H1 (cell line): ENCODE measurements around the gene MITF. TPM values are rescaled to one million over a fixed set of nuclear protein-coding genes. Genes with fewer than 3 reads are reported as not detected.

Experiments used
- CTCF ChIA-PET: fragments of 300-600 bp; sonication (Branson Sonifier 250); formaldehyde crosslinking; loops from one replicate; lab custom pipeline; 2021; ENCODE audit not compliant: partially characterized antibody; lab: Charles Lee
- POLR2A ChIA-PET: fragments of 300-600 bp; sonication (Branson Sonifier 250); formaldehyde crosslinking; loops from one replicate; lab custom pipeline; 2021; ENCODE audit warnings: inconsistent platforms; ENCODE audit not compliant: partially characterized antibody; lab: Charles Lee
- DNase-seq, 2 experiments: peaks; one replicate each; pipeline versions ENCODE4 v3.0.0 to v3.0.0-alpha.2; 2010 to 2022; ENCODE audit warnings: low spot score in 2 of 2, low read depth in 1 of 2, mixed read lengths in 1 of 2
- FAIRE-seq: peaks from 2 replicates; lab custom pipeline; 2011; peaks lifted over from hg19 to GRCh38; lab: Jason Lieb, UNC
- H2AFZ ChIP-seq: 2 replicates; pipeline ENCODE4 v1.8.1; 2012; ENCODE audit warnings: low read length, inconsistent platforms
- H2AK5ac ChIP-seq: 2 replicates; pipeline ENCODE4 v1.6.1; 2013; ENCODE audit warnings: low read depth, low read length
- H2BK120ac ChIP-seq: replicated peaks from 2 replicates; pipeline ENCODE3; 2013; ENCODE audit warnings: low read depth, low read length, inconsistent platforms
- H2BK12ac ChIP-seq: 2 replicates; pipeline ENCODE4 v1.6.1; 2013; ENCODE audit warnings: low read depth, low read length
- H2BK15ac ChIP-seq: 2 replicates; pipeline ENCODE4 v1.6.1; 2013; ENCODE audit warnings: low read length
- H2BK20ac ChIP-seq: 2 replicates; pipeline ENCODE4 v1.6.1; 2013; ENCODE audit warnings: low read length
- H2BK5ac ChIP-seq: 2 replicates; pipeline ENCODE4 v1.6.1; 2013; ENCODE audit warnings: low read depth, low read length
- H3K14ac ChIP-seq: 2 replicates; pipeline ENCODE4 v1.6.1; 2013; ENCODE audit warnings: inconsistent platforms; ENCODE audit not compliant: insufficient read length
- H3K18ac ChIP-seq: 2 replicates; pipeline ENCODE4 v1.6.1; 2013; ENCODE audit warnings: low read length; ENCODE audit errors: extremely low read depth
- H3K23ac ChIP-seq: 2 replicates; pipeline ENCODE4 v1.6.1; 2013; ENCODE audit warnings: inconsistent platforms; ENCODE audit not compliant: insufficient read length
- H3K23me2 ChIP-seq: 2 replicates; pipeline ENCODE4 v1.6.1; 2013; ENCODE audit warnings: low read depth, low read length
- H3K27ac ChIP-seq: 2 replicates; pipeline ENCODE4 v1.6.1; 2011; ENCODE audit warnings: low read depth, low read length, inconsistent platforms
- H3K27me3 ChIP-seq, 4 experiments: replicated peaks in 1 of 4; 1 replicate in 1 of 4; 2 replicates in 3 of 4; pipeline versions ENCODE4 v1.6.1 to v1.8.1; 2011 to 2013; ENCODE audit warnings: low read length in 3 of 4, mild to moderate bottlenecking in 3 of 4, inconsistent platforms in 2 of 4, mixed read lengths in 2 of 4, moderate library complexity in 1 of 4; ENCODE audit not compliant: control insufficient read depth in 3 of 4, insufficient read depth in 3 of 4; ENCODE audit errors: extremely low read depth in 1 of 4
- H3K36me3 ChIP-seq, 4 experiments: 2 replicates each; pipeline versions ENCODE4 v1.6.1 to v1.8.1; 2011 to 2013; ENCODE audit warnings: mild to moderate bottlenecking in 4 of 4, low read length in 3 of 4, moderate library complexity in 2 of 4, control low read depth in 1 of 4, inconsistent platforms in 1 of 4; ENCODE audit not compliant: insufficient read depth in 4 of 4, control insufficient read depth in 2 of 4
- H3K4ac ChIP-seq: replicated peaks from 2 replicates; pipeline ENCODE3; 2013; ENCODE audit warnings: low read length, low read depth, mixed read lengths, inconsistent platforms; ENCODE audit not compliant: insufficient read length
- H3K4me1 ChIP-seq, 4 experiments: replicated peaks in 1 of 4; 1 replicate in 1 of 4; 2 replicates in 3 of 4; pipeline versions ENCODE4 v1.6.1 to v1.8.1; 2011 to 2013; ENCODE audit warnings: low read length in 3 of 4, inconsistent platforms in 2 of 4, mixed read lengths in 1 of 4; ENCODE audit not compliant: insufficient read depth in 4 of 4, control insufficient read depth in 3 of 4
- H3K4me2 ChIP-seq, 2 experiments: 2 replicates each; pipeline versions ENCODE4 v1.6.1 to v1.8.1; 2011 to 2013; ENCODE audit warnings: low read depth in 2 of 2, low read length in 2 of 2, control low read depth in 1 of 2, inconsistent platforms in 1 of 2, mild to moderate bottlenecking in 1 of 2; ENCODE audit not compliant: insufficient read depth in 1 of 2
- H3K4me3 ChIP-seq, 4 experiments: fragments of 200-600, 300-600 bp in 1 of 4; sonication (generic), shearing (Covaris generic), sonication (Bioruptor Twin) in 1 of 4; 2 replicates each; pipeline versions ENCODE4 v1.5.1 to v1.8.1; 2011 to 2016; ENCODE audit warnings: low read length in 4 of 4, low read depth in 3 of 4, control low read depth in 2 of 4, inconsistent platforms in 2 of 4, mild to moderate bottlenecking in 2 of 4, mixed read lengths in 1 of 4, moderate library complexity in 1 of 4; ENCODE audit not compliant: insufficient read depth in 2 of 4; ENCODE audit errors: extremely low read depth in 1 of 4
- H3K56ac ChIP-seq: replicated peaks from 2 replicates; pipeline ENCODE3; 2013; ENCODE audit warnings: low read depth, mild to moderate bottlenecking, mixed read lengths, low read length, inconsistent platforms; ENCODE audit not compliant: insufficient read length
- H3K79me1 ChIP-seq: 2 replicates; pipeline ENCODE4 v1.6.1; 2013; ENCODE audit warnings: low read depth, low read length, control low read depth
- H3K79me2 ChIP-seq, 2 experiments: 2 replicates each; pipeline versions ENCODE4 v1.6.1 to v1.8.1; 2012 to 2013; ENCODE audit warnings: low read length in 2 of 2, mild to moderate bottlenecking in 2 of 2, inconsistent platforms in 1 of 2; ENCODE audit not compliant: insufficient read depth in 2 of 2, control insufficient read depth in 1 of 2
- H3K9ac ChIP-seq, 4 experiments: replicated peaks in 1 of 4; 1 replicate in 1 of 4; 2 replicates in 3 of 4; pipeline versions ENCODE4 v1.6.1 to v1.8.1; 2011 to 2013; ENCODE audit warnings: low read depth in 3 of 4, low read length in 3 of 4, control low read depth in 2 of 4, mild to moderate bottlenecking in 2 of 4, moderate library complexity in 2 of 4, inconsistent platforms in 1 of 4; ENCODE audit errors: extremely low read depth in 1 of 4
- H3K9me3 ChIP-seq, 2 experiments: 2 replicates each; pipeline versions ENCODE4 v1.6.1 to v1.8.1; 2012 to 2013; ENCODE audit warnings: mild to moderate bottlenecking in 2 of 2, moderate library complexity in 2 of 2, control low read depth in 1 of 2, inconsistent platforms in 1 of 2, low read depth in 1 of 2, low read length in 1 of 2, mixed read lengths in 1 of 2; ENCODE audit not compliant: insufficient read depth in 2 of 2
- H4K20me1 ChIP-seq, 2 experiments: replicated peaks in 1 of 2; 2 replicates each; pipeline versions ENCODE3 to v1.8.1; 2011 to 2013; ENCODE audit warnings: inconsistent platforms in 2 of 2, low read length in 2 of 2, mild to moderate bottlenecking in 1 of 2; ENCODE audit not compliant: insufficient read depth in 2 of 2, control insufficient read depth in 1 of 2
- H4K5ac ChIP-seq: 2 replicates; pipeline ENCODE4 v1.6.1; 2013; ENCODE audit warnings: low read length, low read depth, mixed read lengths, inconsistent platforms; ENCODE audit not compliant: insufficient read length
- H4K8ac ChIP-seq: 2 replicates; pipeline ENCODE4 v1.8.0; 2013; ENCODE audit warnings: mild to moderate bottlenecking, moderate library complexity, low read length, inconsistent platforms; ENCODE audit not compliant: insufficient read depth; ENCODE audit errors: extremely low read depth
- H4K91ac ChIP-seq: replicated peaks from 2 replicates; pipeline ENCODE3; 2013; ENCODE audit warnings: low read length, mixed read lengths, inconsistent platforms; ENCODE audit not compliant: insufficient read length
- BRCA1 ChIP-seq: IDR thresholded peaks from 2 replicates; pipeline ENCODE4 v1.6.1; 2012; ENCODE audit warnings: low read depth, low read length, improper control_type of control experiment
- CBX8 ChIP-seq: fragments of 300-800, 300-1000 bp; sonication (generic); IDR thresholded peaks from 2 replicates; pipeline ENCODE4 v1.7.1; 2016; ENCODE audit warnings: low read depth, low read length, borderline replicate concordance
- WGBS, 2 experiments: shearing (Covaris generic) in 1 of 2; methylation state at CpG; one replicate each; pipeline versions ENCODE4 v1.1.6 to v1.1.7; 2013 to 2015; ENCODE audit warnings: low lambda C conversion rate in 2 of 2, mixed read lengths in 2 of 2, inconsistent platforms in 1 of 2, low coverage in 1 of 2, missing lambda C conversion rate in 1 of 2; ENCODE audit not compliant: insufficient replicate concordance in 2 of 2, insufficient coverage in 1 of 2, insufficient read length in 1 of 2; ENCODE audit errors: extremely low coverage in 1 of 2, missing lambda C conversion rate in 1 of 2; 5-methylcytosine and 5-hydroxymethylcytosine counted together
- polyA plus RNA-seq, 7 experiments: library from polyadenylated mRNA; depleted of rRNA in 3 of 7; stranded (reverse) in 5 of 7; unstranded in 2 of 7; fragments of >200 nt in 5 of 7; fragments of 200-250 nt in 2 of 7; gene quantifications; 1 replicate in 5 of 7; 2 replicates in 1 of 7; 4 replicates in 1 of 7; pipeline versions ENCODE4 v1.2.1 to v1.2.3, GENCODE V29; 2011 to 2013; ENCODE audit warnings: missing spikeins in 2 of 7, mixed read lengths in 2 of 7
- total RNA-seq: library from RNA; stranded (reverse); fragmentation: NEBNext Ultra II Directional; extraction: Animal tissue kit (Norgen Biotek cat#: 25700); gene quantifications from 2 replicates; pipeline ENCODE4 v1.2.1, GENCODE V29; 2021

MITF gene
- total and polyA plus RNA-seq, 2 of the 8 experiments (the other 6 are each of a cell fraction or from before 2014, with no cell fraction given): 0.53 to 1.4 TPM

GRCh38 chr3:69972672-69973071, 233.4 kb downstream of the MITF start:
- no peaks in the 10 kb centered on the region for H3K36me3 ChIP-seq
- no peak overlapping the region for H3K18ac ChIP-seq
- H3K56ac ChIP-seq: no peak overlapping the region
- no peak overlapping the region for H2BK12ac ChIP-seq
- no peak overlapping the region for H4K91ac ChIP-seq
- H2AK5ac ChIP-seq: no peak overlapping the region
- H4K20me1 ChIP-seq: no peaks in the 10 kb centered on the region
- no peak overlapping the region for H3K4ac ChIP-seq
- CTCF ChIA-PET: interaction anchor here (0.9 kb wide), 1 partner anchor 51 kb away, joined by 3 read pairs; no protein-coding TSS in a partner anchor
- no peak overlapping the region for H2BK20ac ChIP-seq
- H3K4me3 ChIP-seq: no peak overlapping the region
- H3K79me2 ChIP-seq: no peaks in the 10 kb centered on the region
- H3K4me2 ChIP-seq: no peak overlapping the region
- TF ChIP-seq CBX8: no peak
- no peak for TF ChIP-seq BRCA1
- TF ChIP-seq, all 59 proteins: peak for 0
- DNase-seq: no peak
- Histone ChIP-seq H3K14ac (no peak overlapping the region), H3K4me1 (no peaks in the 10 kb centered on the region), H4K5ac (no peak overlapping the region), H3K27me3 (no peaks in the 10 kb centered on the region), H2AFZ (no peak overlapping the region), H2BK5ac (no peak overlapping the region), H3K79me1 (no peaks in the 10 kb centered on the region), H4K8ac (no peak overlapping the region), H3K23ac (no peak overlapping the region), H2BK15ac (no peak overlapping the region), H2BK120ac (no peak overlapping the region), H3K27ac (no peak overlapping the region), H3K9ac (no peak overlapping the region), H3K9me3 (no peaks in the 10 kb centered on the region), H3K23me2 (no peaks in the 10 kb centered on the region)
- POLR2A ChIA-PET: no interaction called here
- no peak for FAIRE-seq
- WGBS, 2 experiments: 96% methylated on average over 4 of the region's 4 CpGs; no CpG with 5 or more reads in 1 of the 2 experiments
